Stimulated activated CD8-positive, alpha-beta memory T cell treated with anti-CD3 and anti-CD28 coated beads, Interleukin-7, amount 100 ng/mL, for 48 hours (primary cell): ENCODE data around the gene PDE6D.
A peak's percentile ranks its signal among the peaks of the same experiment; 100 is the strongest.
"Not testable (repeated sequence)": the region's sequence is repeated elsewhere in the genome, so short reads cannot be mapped to it uniquely, and the experiment has no call there.

Experiments used
- DNase-seq, 2 donors: peaks; one replicate each; pipeline ENCODE4 v3.0.0-alpha.2; 2020; ENCODE audit warnings: low read depth in 1 of 2; ENCODE audit errors: extremely low read depth in 1 of 2

PDE6D gene

GRCh38 chr2:231720987-231721966, 59.8 kb downstream of the PDE6D start:
- no peak for DNase-seq

DNA sequence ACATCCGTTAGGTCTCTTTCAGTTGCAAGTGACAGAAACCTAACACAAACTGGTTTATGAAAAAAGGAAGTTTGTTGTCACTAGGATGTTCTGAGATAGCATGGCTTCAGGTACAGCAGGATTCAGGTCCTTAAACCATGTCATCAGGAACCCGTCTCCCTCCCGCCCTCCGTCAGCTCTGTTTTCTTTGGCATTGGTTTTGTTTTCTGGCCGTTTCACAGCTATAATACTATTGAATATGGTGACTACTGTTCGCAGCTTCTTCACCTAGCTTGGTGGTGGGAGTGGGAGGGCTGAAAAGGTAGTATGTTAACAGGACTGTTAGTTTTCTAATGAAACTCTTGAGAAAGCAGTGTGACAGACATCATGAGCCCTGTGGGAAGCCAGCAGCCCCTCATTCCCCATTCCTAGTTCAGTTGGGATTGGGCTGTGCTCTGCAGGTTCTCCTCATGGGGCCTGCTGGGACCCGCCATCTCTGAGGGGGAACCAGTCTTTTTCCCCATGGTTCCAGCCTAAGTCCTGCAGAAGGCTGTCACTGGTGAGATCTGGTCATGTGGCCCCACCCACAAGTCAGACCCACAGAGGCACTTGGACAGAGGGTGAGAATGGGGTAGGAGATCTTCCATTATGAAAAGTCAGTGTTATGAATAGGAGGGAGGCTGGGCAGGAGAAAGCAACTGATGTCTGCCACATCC, 60.6 kb downstream of the PDE6D start:
- no peak for DNase-seq

DNA sequence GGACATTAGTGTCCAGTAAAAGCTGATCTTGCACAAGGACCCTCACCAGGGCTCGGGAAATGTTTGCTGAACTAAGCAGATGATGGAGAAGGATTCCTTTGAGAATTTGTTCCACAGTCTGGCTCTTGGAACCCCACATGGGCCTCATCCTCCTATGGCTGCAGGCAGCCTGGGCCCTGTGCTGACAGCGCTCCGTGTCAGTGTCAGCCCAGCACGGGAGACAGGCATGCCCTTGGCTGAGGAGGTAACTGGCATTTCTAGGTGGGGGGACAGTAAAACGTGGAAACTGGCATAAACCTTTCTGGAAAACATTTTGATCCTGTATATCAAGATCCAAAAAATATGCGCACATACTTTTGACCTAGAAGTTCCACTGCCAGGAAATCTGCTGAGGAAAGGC, 62.3 kb downstream of the PDE6D start:
- DNase-seq = no peak

DNA sequence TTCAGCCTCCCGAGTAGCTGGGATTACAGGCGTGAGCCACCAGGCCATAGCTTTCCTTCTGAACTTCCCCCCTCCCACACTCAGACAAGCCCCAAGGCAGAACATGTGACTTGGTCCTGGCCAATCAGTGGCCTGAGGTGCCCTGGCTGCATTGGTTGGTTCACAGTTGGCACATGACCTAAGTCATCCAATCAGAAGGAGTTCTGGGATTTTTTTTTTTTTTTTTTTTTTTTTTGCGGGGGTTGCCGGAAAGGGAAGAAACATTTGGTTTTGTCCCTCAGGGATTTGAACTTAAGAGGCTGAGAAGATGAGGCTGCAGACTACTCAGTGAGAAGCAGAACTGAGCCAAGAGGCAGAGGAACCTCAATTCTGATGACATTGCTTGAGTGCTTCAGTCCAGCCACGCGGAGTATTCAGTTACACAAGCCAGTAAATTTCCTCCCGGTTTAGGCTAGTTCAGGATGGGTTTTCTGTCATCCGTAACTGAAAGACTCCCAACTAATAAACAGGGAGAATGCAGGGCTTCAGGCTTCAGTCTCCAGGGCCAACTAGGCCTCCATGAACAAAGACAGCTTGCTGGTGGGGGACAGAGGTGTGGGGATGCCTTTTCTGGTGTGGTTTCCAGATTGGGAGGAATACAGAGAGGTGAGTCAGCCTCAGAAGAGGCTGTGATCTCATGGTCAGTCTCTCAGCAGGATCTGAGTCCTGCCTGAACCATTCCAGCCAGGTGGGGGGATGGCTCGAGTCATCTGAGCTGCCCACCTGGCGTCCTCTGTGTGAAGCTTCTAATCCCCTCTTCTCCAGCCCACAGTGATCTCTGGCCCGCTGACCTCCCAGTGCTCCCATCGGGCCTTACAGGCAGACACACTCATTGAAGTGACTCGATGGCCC, 63.6 kb downstream of the PDE6D start:
- peak in 1 of 2 donors; percentile 38 for DNase-seq

- no peak for DNase-seq
These were observed 64.3 kb downstream of the PDE6D start for GRCh38 chr2:231716666-231717280.

DNA sequence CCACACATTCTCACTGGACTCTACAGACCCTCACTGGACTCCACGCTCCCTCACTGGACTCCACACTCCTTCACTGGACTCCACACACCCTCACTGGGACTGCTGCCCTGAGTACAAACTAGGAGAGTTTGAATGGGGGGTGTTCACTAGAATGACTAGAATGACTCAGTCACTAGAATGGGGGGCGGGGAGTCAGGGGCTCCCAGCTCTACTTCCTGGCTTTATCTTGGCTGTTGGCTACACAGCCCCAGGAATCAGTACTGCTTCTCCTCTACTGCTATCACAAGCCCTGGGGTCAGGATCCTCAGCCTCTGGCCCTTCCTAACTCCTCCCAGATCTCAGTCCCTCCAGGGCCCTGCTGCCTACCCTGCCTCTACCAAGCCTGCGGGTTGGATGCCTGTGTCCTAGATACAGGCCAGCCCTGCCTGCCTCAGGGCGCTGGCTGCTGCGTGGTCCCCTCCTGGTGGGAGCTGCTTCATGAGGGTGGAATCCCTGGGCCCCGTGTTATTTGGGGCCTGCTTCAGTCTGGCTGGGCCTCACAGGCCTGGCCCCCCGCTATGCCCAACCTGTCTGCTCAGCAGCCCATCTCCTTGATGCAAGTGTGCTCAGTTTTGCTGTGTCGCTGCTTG, 65.0 kb downstream of the PDE6D start:
- no peak for DNase-seq

DNA sequence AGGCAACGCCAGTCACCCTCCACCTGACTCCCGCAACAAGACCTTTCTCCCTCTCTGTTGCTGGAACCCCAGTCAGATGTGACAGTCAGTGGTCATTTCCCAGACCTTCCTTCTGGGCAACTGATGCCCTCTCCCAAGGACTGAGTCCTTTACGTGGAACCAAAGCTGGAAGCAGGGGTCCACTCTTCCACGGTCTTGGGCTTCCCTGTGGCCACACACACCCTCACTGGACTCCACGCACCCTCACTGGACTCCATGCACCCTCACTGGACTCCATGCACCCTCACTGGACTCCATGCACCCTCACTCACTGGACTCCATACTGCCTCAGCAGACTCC, 65.6 kb downstream of the PDE6D start:
- DNase-seq = no peak

DNA sequence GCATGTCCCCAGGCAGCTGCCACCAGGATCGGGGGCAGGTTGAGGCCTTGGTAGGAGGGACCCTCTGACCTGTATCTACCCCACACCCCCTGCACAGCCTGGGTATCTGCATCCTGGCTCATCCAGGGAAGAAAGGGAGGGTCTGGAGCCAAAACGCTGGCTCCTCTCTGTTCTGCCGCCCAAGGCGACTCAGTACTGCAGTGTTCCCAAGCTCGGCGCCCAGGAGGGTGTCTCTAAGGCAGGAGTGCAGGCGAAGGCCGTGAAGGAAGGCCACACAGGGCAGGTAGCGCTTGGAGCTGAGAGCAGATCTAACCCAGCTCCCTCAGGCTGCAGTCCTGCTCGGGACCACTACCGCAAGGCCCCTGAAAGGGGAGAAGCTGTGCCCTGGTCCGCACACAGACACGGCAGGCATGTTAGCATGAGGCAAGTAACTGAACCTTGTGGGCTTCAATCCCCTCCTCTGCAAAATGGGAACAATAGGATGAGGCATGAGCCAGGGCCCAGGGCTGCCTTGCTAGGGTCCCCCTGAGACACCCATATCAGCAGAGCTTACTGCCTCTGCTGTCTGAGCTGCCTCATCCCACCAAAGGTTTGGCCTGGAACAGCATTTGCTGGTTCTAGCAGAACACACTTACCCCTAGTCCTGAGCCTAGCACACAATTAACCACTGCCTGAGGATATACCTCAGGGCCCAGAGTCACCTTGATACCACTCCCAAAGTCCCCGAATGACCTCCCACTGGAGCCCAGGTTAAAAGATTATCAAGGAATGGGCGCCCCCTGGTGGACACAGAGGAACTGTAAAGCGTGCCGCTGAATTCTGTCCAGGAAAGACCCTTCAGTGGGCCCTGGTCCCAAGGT, 66.2 kb downstream of the PDE6D start:
- peak in 1 of 2 donors; percentile 70 for DNase-seq

GRCh38 chr2:231713730-231714638, 67.1 kb downstream of the PDE6D start:
- peak; percentile 72 to 82 for DNase-seq

GRCh38 chr2:231713406-231713729, 67.7 kb downstream of the PDE6D start:
- DNase-seq = not testable (repeated sequence)

GRCh38 chr2:231712451-231713021, 68.5 kb downstream of the PDE6D start:
- peak in 1 of 2 donors; percentile 39 for DNase-seq

DNA sequence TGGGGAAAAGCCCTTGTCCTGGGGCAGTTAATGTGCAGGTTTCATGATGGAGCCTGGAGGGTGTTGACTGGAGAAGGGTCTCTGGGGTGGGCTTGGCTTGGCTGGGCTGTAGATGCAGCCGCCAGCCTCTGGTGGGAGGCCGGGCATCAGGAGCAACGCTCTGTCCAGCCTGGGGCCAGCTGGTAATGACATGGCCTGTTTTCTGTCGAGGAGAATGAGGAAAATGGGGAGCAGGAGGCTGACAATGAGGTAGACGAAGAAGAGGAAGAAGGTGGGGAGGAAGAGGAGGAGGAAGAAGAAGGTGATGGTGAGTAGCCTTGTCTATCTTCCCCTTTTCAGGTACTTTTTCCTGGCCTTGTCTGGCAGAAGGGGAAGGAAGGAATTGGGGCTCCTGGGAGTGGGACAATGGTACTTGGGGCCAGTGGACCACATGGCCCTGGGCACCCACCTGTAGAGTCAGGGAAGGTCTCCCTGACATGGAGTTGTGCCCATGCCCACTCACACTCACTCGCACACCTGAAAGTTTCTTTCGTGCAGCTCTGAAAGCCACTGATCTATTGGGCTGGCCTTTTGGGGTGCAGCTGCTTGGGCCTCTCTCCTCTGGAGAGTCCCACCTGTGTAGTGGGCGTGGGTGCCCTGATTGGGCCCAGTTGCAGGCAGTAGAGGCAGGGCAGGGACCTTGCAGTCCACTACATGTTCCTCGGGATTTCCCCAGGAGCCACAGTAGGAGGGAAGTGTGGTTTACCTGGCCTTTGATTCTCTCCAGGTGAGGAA, 69.2 kb downstream of the PDE6D start:
- no peak for DNase-seq

DNA sequence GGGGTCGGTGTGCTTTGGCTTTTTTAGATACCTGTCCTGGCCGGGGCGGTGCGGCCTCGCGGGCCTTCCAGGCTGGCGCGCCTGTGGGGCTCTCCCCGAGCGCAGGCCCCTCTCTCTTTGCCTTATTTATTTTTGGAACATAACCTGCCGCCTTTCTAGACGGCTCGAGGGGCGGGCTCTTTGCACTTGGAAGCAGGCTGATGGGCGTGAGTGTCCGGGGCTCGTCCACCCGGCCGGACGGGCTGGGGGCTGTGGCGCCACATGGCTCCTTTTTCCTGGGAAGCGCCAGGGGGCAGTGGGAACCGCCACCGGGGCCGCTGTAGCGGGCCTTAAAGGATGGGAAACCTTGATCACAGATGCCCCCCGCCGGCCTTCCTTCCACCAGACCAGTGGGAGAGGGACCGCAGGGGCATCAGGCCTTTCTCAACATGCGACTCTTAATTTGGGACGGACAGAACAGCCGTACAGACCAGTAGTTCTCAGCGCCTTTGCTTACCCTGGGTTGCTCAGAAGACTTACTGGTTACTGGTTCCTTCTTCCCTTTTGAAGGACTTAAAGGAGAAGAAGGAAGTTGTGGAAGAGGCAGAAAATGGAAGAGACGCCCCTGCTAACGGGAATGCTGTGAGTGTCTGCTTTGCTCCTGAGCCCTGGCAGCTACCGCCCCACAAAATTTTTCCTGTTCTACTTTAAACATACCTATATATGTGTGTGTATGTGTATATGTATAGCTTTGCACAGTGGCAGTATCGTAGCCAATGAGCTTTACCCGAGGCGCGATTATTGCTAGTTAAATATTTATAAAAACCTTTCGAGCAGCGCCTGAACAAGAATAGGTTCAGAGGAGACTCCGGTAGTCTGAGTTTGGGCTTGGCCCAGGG, 70.0 kb downstream of the PDE6D start:
- DNase-seq = no peak

- peak; percentile 45 to 70 for DNase-seq
These were observed 70.9 kb downstream of the PDE6D start for GRCh38 chr2:231709981-231710798.

GRCh38 chr2:231709636-231709980, 71.5 kb downstream of the PDE6D start:
- no peak for DNase-seq
